Measurements from ENCODE around the gene ATP23. TPM values are rescaled to one million over a fixed set of nuclear protein-coding genes. Genes with fewer than 3 reads are reported as not detected.

ATP23 gene
- total RNA-seq, 1 experiment from 2014 or later = 9.1 TPM

GRCh38 chr12:57990241-57990883, 49.0 kb downstream of the ATP23 start:
- ChIA-PET RAD21 (ENCODE audit: low non-redundant PET in 1 of 2, low total read pairs in 2 of 2, uncharacterized antibody in 2 of 2, unreplicated experiment in 2 of 2) (no interaction called here), CTCF (no interaction called here), POLR2A (no interaction called here)
- Histone ChIP-seq H3K4me3 (replicated peaks in 1 of 2; ENCODE audit: low read depth in 1 of 2, low read length in 2 of 2) (no peak overlapping the region), H3K79me2 (ENCODE audit: insufficient read depth, low read length) (no peaks in the 10 kb centered on the region), H2AFZ (ENCODE audit: low read depth, low read length, poor library complexity, severe bottlenecking) (no peak overlapping the region), H3K9me3 (ENCODE audit: control insufficient read depth in 1 of 2, insufficient read depth in 1 of 2, low read depth in 1 of 2, low read length in 2 of 2) (no peaks in the 10 kb centered on the region), H3K4me1 (ENCODE audit: control insufficient read depth in 1 of 2, insufficient read depth in 2 of 2, low read length in 2 of 2) (no peaks in the 10 kb centered on the region), H3K9me2 (ENCODE audit: insufficient read depth) (no peaks in the 10 kb centered on the region), H3K27ac (ENCODE audit: low read depth, low read length) (no peak overlapping the region), H3K4me2 (ENCODE audit: low read length) (no peak overlapping the region), H3K27me3 (ENCODE audit: insufficient read depth, low read length) (no peaks in the 10 kb centered on the region), H4K20me1 (ENCODE audit: insufficient read depth) (no peaks in the 10 kb centered on the region), H3K36me3 (ENCODE audit: control insufficient read depth in 1 of 2, insufficient read depth in 2 of 2, low read length in 2 of 2) (no peaks in the 10 kb centered on the region), H3K9ac (ENCODE audit: low read length) (no peak overlapping the region)
- no peak for TF ChIP-seq CEBPB (IDR thresholded peaks at IDR 0.05; ENCODE audit: low read depth)
- no peak for TF ChIP-seq ELF1 (IDR thresholded peaks at IDR 0.05; ENCODE audit: borderline replicate concordance, low read depth)
- TF ChIP-seq POLR2A (IDR thresholded peaks at IDR 0.05; ENCODE audit: borderline replicate concordance, extremely low read depth, insufficient read depth, insufficient read length) = no peak
- no peak for TF ChIP-seq SIN3A (IDR thresholded peaks at IDR 0.05; ENCODE audit: low read depth)
- TF ChIP-seq EGR1 (IDR thresholded peaks at IDR 0.05; ENCODE audit: low read depth) = no peak
- BruUV-seq (replicated peaks) = no TSS peak
- ATAC-seq (no peak), DNase-seq (ENCODE audit: low read depth, low spot score) (no peak)
- intact Hi-C loops (cut with micrococcal nuclease) = loop anchor here (10.0 kb wide), 1 partner anchor 834 kb away; no protein-coding TSS in a partner anchor

- H3K4me3 ChIP-seq (replicated peaks in 1 of 2; ENCODE audit: low read depth in 1 of 2, low read length in 2 of 2) = no peak overlapping the region
- no TSS peak for BruUV-seq (replicated peaks)
- H3K9ac ChIP-seq (ENCODE audit: low read length) = no peak overlapping the region
- no peaks in the 10 kb centered on the region for H3K27me3 ChIP-seq (ENCODE audit: insufficient read depth, low read length)
- H3K79me2 ChIP-seq (ENCODE audit: insufficient read depth, low read length) = no peaks in the 10 kb centered on the region
- H3K27ac ChIP-seq (ENCODE audit: low read depth, low read length) = no peak overlapping the region
- H3K4me1 ChIP-seq (ENCODE audit: control insufficient read depth in 1 of 2, insufficient read depth in 2 of 2, low read length in 2 of 2) = no peaks in the 10 kb centered on the region
- H2AFZ ChIP-seq (ENCODE audit: low read depth, low read length, poor library complexity, severe bottlenecking) = no peak overlapping the region
- ATAC-seq (no peak), DNase-seq (ENCODE audit: low read depth, low spot score) (no peak)
- ChIA-PET POLR2A (no interaction called here), CTCF (interaction anchor here (1.7 kb wide), 1 partner anchor 9 kb away, joined by 5 read pairs; no protein-coding TSS in a partner anchor), RAD21 (ENCODE audit: low non-redundant PET in 1 of 2, low total read pairs in 2 of 2, uncharacterized antibody in 2 of 2, unreplicated experiment in 2 of 2) (no interaction called here)
- H3K4me2 ChIP-seq (ENCODE audit: low read length) = no peak overlapping the region
- no peak for TF ChIP-seq SP1 (IDR thresholded peaks at IDR 0.05; ENCODE audit: low read depth)
- no peak for TF ChIP-seq SIN3A (IDR thresholded peaks at IDR 0.05; ENCODE audit: low read depth)
- TF ChIP-seq, protein P1, sequence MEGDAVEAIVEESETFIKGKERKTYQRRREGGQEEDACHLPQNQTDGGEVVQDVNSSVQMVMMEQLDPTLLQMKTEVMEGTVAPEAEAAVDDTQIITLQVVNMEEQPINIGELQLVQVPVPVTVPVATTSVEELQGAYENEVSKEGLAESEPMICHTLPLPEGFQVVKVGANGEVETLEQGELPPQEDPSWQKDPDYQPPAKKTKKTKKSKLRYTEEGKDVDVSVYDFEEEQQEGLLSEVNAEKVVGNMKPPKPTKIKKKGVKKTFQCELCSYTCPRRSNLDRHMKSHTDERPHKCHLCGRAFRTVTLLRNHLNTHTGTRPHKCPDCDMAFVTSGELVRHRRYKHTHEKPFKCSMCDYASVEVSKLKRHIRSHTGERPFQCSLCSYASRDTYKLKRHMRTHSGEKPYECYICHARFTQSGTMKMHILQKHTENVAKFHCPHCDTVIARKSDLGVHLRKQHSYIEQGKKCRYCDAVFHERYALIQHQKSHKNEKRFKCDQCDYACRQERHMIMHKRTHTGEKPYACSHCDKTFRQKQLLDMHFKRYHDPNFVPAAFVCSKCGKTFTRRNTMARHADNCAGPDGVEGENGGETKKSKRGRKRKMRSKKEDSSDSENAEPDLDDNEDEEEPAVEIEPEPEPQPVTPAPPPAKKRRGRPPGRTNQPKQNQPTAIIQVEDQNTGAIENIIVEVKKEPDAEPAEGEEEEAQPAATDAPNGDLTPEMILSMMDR (IDR thresholded peaks at IDR 0.05 in 2 of 3, conservative IDR thresholded peaks at IDR 0.05 in 1 of 3; ENCODE audit: borderline replicate concordance in 1 of 3, insufficient read depth in 1 of 3, low read depth in 2 of 3, low read length in 2 of 3) = no peak
- TF ChIP-seq ZNF274 (IDR thresholded peaks at IDR 0.05; ENCODE audit: low read depth, low read length) = no peak
- TF ChIP-seq ELF1 (IDR thresholded peaks at IDR 0.05; ENCODE audit: borderline replicate concordance, low read depth) = no peak
- TF ChIP-seq TCF7L2 (IDR thresholded peaks at IDR 0.05; ENCODE audit: borderline replicate concordance, extremely low read depth, insufficient read depth, insufficient read length) = no peak
- no peak for TF ChIP-seq RAD21 (IDR thresholded peaks at IDR 0.05; ENCODE audit: low read depth)
- no peak for TF ChIP-seq POLR2A (IDR thresholded peaks at IDR 0.05; ENCODE audit: borderline replicate concordance, extremely low read depth, insufficient read depth, insufficient read length)
- TF ChIP-seq, protein P2, sequence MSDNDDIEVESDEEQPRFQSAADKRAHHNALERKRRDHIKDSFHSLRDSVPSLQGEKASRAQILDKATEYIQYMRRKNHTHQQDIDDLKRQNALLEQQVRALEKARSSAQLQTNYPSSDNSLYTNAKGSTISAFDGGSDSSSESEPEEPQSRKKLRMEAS (IDR thresholded peaks at IDR 0.05) = no peak
- no peak for TF ChIP-seq CBX3 (IDR thresholded peaks at IDR 0.05; ENCODE audit: low read depth)
- TF ChIP-seq ATF3 (IDR thresholded peaks at IDR 0.05) = no peak
- TF ChIP-seq POLR2AphosphoS5 (IDR thresholded peaks at IDR 0.05; ENCODE audit: low read depth, low read length) = no peak
- no peak for TF ChIP-seq EZH2phosphoT487 (IDR thresholded peaks at IDR 0.05; ENCODE audit: borderline replicate concordance)
- no peak for TF ChIP-seq EGR1 (IDR thresholded peaks at IDR 0.05; ENCODE audit: low read depth)
- no peak for TF ChIP-seq YY1 (IDR thresholded peaks at IDR 0.05; ENCODE audit: extremely low read depth, insufficient replicate concordance, low read depth, low read length)
- TF ChIP-seq CEBPB (IDR thresholded peaks at IDR 0.05; ENCODE audit: low read depth) = no peak
- no peaks in the 10 kb centered on the region for H3K9me2 ChIP-seq (ENCODE audit: insufficient read depth)
- peaks cover under 1 to 4% of the 10 kb centered on the region in 2 experiments; a peak in 2 of 4 replicates for H3K9me3 ChIP-seq (ENCODE audit: control insufficient read depth in 1 of 2, insufficient read depth in 1 of 2, low read depth in 1 of 2, low read length in 2 of 2)
- H3K36me3 ChIP-seq (ENCODE audit: control insufficient read depth in 1 of 2, insufficient read depth in 2 of 2, low read length in 2 of 2) = no peaks in the 10 kb centered on the region
- intact Hi-C loops (cut with micrococcal nuclease) = loop anchor here (10.0 kb wide), 1 partner anchor 833 kb away; no protein-coding TSS in a partner anchor
- no peaks in the 10 kb centered on the region for H4K20me1 ChIP-seq (ENCODE audit: insufficient read depth)
Observed at GRCh38 chr12:57992001-57992400, 50.6 kb downstream of the ATP23 start.
